NB4 (cell line): ENCODE data around the gene AOPEP.

Experiments used
- DNase-seq: peaks from one replicate; pipeline ENCODE4 v3.0.0; 2010; ENCODE audit warnings: low read depth
- H3K4me3 ChIP-seq: one replicate; pipeline ENCODE4 v1.5.1; 2011; ENCODE audit warnings: mild to moderate bottlenecking, low read depth, low read length, moderate library complexity
- CTCF ChIP-seq: IDR thresholded peaks from one replicate; pipeline ENCODE4 v1.5.1; 2012; ENCODE audit warnings: low read depth, low read length
- MAX ChIP-seq: IDR thresholded peaks from 2 replicates; pipeline ENCODE4 v1.6.1; 2011; ENCODE audit warnings: low read depth, low read length
- MYC ChIP-seq: IDR thresholded peaks from 2 replicates; pipeline ENCODE4 v1.6.1; 2011; ENCODE audit warnings: low read depth, low read length
- POLR2A ChIP-seq: IDR thresholded peaks from 2 replicates; pipeline ENCODE4 v1.6.1; 2011; ENCODE audit warnings: mild to moderate bottlenecking; ENCODE audit not compliant: insufficient read length; ENCODE audit errors: extremely low read depth

The AOPEP gene

GRCh38 chr9:94866770-94867169 is 140.3 kb downstream of the AOPEP start:
- DNase-seq, result no peak
- no peak for TF ChIP-seq MAX
- no peak for TF ChIP-seq MYC
- TF ChIP-seq POLR2A, result no peak
- no peak for TF ChIP-seq CTCF

GRCh38 chr9:94867281-94867841 is 140.9 kb downstream of the AOPEP start:
- peak; percentile 58 for DNase-seq
- no peak for TF ChIP-seq POLR2A
- 0 out of 2 replicates have a peak, but pooled peaks have one; percentile 17 for TF ChIP-seq MAX
- no peak overlapping the region for H3K4me3 ChIP-seq

More at GRCh38 chr9:94866770-94867169, 140.3 kb downstream of the AOPEP start:
- no peak overlapping the region for H3K4me3 ChIP-seq

- TF ChIP-seq MAX (no peak), MYC (no peak), CTCF (no peak), POLR2A (no peak)
- H3K4me3 ChIP-seq, result no peak overlapping the region
Measured at GRCh38 chr9:94867842-94868312, 141.4 kb downstream of the AOPEP start.

GRCh38 chr9:94868464-94868863 is 142.0 kb downstream of the AOPEP start:
- no peak for TF ChIP-seq CTCF
- no peak for TF ChIP-seq MAX
- no peak for TF ChIP-seq POLR2A
- TF ChIP-seq MYC, result no peak
- DNase-seq, result no peak
- H3K4me3 ChIP-seq, result no peak overlapping the region

More at GRCh38 chr9:94867842-94868312, 141.4 kb downstream of the AOPEP start:
- DNase-seq, result peak; percentile 8

- TF ChIP-seq POLR2A, result no peak
- TF ChIP-seq MYC, result no peak
- no peak for TF ChIP-seq CTCF
- TF ChIP-seq MAX, result no peak
- no peak overlapping the region for H3K4me3 ChIP-seq
Measured at GRCh38 chr9:94869415-94869843, 142.9 kb downstream of the AOPEP start.

GRCh38 chr9:94870465-94870792 is 143.9 kb downstream of the AOPEP start:
- H3K4me3 ChIP-seq, result no peak overlapping the region
- no peak for DNase-seq
- no peak for TF ChIP-seq CTCF
- TF ChIP-seq POLR2A, result no peak
- TF ChIP-seq MYC, result no peak
- TF ChIP-seq MAX, result no peak

More at GRCh38 chr9:94869415-94869843, 142.9 kb downstream of the AOPEP start:
- no peak for DNase-seq
